Astrocyte of the spinal cord (primary cell): Measurements from ENCODE around the gene PGM1.
"Not testable (repeated sequence)": the region's sequence is repeated elsewhere in the genome, so short reads cannot be mapped to it uniquely, and the experiment has no call there.

ENCODE experiments used
- DNase-seq: peaks from one replicate; pipeline ENCODE4 v3.0.0; 2011; ENCODE audit warnings: low read depth, low spot score
- H3K4me3 ChIP-seq: 2 replicates; pipeline ENCODE4 v1.5.1; 2011; ENCODE audit warnings: low read depth, mild to moderate bottlenecking, low read length, moderate library complexity
- CTCF ChIP-seq: IDR thresholded peaks from 2 replicates; pipeline ENCODE4 v1.5.1; 2012; ENCODE audit warnings: low read depth, mild to moderate bottlenecking, low read length, inconsistent platforms
- in situ Hi-C: cut with HindIII; loops from 2 replicates; pipeline ENCODE4 v1.10.0; 2017; ENCODE audit warnings: low sequenced_read_pairs

The PGM1 gene

DNA sequence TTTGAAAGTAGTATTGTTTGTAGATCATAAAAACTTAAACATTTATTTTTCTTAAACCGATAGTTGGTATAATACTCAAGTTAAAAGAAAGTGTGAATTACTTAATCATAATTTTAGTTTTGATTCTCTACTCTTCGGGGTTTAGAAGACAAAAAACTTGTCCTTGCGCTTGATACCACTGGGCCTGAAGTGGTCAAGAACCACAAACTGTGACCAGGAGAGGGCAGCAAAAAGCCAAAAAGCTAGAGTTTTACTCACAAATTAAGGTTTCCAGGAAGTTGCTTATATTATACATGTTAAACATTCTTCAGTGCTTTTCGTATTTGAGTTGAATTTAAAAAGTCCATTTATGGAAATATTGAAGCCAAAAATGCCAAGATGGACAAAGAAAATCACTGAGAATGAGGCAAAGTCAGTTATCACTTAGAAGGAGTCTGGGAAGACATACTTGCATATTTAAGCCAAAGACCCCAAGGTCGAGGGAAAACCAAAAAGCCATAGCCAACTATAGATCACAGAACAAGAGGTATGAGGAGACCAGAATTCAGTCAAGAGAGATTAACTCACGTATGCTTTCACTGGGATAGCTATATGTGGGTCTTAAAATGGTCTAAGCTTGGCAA, 35.7 kb upstream of the PGM1 start:
- peak; percentile 76 for TF ChIP-seq CTCF
- in situ Hi-C loops: no loop called here
- no peak overlapping the region for H3K4me3 ChIP-seq
- peak; percentile 55 for DNase-seq

GRCh38 chr1:63559357-63559756, 33.9 kb upstream of the PGM1 start:
- DNase-seq: no peak
- no peak for TF ChIP-seq CTCF
- in situ Hi-C loops: no loop called here
- no peak overlapping the region for H3K4me3 ChIP-seq

DNA sequence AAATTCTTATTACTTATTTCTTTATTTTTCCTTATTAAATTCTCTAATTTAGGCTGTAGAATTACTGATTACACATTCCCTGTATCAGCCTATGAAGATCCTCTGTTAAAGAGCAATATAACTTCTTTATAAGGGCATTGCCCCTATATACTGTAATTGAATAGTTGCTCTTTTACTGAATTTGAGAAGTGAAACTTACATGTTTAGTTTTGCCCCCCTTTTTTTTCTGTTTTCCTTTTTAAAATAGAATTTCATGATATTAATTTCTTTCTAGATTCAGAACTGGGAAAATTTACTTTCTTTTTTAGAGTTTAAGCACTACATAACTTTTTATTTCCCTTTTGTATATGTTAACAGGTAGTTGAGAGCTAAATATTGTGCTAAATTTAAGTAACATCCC, 29.5 kb upstream of the PGM1 start:
- TF ChIP-seq CTCF: no peak
- no peak overlapping the region for H3K4me3 ChIP-seq
- DNase-seq: no peak
- in situ Hi-C loops: no loop called here

GRCh38 chr1:63569068-63569467, 24.1 kb upstream of the PGM1 start:
- DNase-seq: no peak
- TF ChIP-seq CTCF: no peak
- no peak overlapping the region for H3K4me3 ChIP-seq
- in situ Hi-C loops: no loop called here

- TF ChIP-seq CTCF: no peak
- no peak for DNase-seq
- in situ Hi-C loops: no loop called here
- H3K4me3 ChIP-seq: no peak overlapping the region
Measured at GRCh38 chr1:63569640-63570316, 23.4 kb upstream of the PGM1 start.

- in situ Hi-C loops, DNase-seq, H3K4me3 ChIP-seq: not testable (repeated sequence)
Measured at GRCh38 chr1:63572686-63573085, 20.5 kb upstream of the PGM1 start.

DNA sequence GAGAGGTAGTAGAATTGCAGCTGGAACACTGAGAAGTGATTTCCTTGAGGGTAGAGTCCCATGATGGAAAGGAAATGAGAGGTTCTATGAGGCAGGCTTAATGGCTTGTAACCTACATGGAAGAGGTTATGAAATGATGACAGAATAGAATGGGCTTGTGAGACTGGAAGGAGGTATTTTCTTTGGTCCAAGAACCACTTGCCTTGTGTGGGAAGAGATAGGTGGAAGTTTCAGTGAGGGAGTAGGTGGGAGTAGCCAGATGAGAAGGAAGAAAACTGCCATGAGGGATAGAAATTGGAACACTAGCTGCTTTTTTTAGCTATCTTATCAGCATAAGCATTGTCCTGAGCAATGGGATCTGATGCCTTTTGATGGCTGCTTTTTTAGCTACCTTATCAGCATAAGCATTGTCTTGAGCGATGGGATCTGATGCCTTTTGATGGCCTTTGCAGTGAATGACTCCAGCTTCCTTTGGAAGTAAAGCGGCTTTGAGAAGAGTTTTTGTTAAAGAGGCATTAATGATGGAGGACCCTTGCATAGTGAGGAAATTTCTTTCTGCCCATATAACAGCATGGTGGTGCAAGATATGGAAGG, 18.9 kb upstream of the PGM1 start:
- in situ Hi-C loops, H3K4me3 ChIP-seq, DNase-seq: not testable (repeated sequence)
